Measurements from ENCODE around the gene SST. TPM values are rescaled to one million over a fixed set of nuclear protein-coding genes. Genes with fewer than 3 reads are reported as not detected.

The SST gene
- total and polyA plus RNA-seq, 2 of the 4 experiments (the other 2 are of a cell fraction), result not detected

DNA sequence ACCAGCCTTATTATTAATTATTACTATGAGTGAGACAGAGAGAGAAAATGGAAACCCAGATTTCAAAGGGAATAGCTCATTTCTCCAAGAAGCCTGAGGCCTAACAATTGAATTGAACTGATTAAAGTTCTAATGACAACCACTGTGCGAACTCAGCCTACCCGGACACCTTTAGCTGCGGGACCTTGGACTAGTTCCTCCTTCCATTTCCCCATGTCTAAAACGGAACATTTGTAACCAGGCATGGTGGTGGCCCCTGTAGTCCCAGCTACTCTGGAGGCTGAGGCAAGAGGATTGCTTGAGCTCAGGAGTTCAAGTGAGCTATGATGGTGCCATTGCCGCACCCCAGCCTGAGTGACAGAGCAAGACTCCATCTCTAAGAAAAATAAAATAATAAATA is 48.6 kb upstream of the SST start:
- H4K20me1 ChIP-seq (ENCODE audit: insufficient read depth, low read length), result no peaks in the 10 kb centered on the region
- dilution Hi-C loops (cut with HindIII; ENCODE audit: low sequenced_read_pairs, unreplicated experiment) (no loop called here), intact Hi-C loops (cut with micrococcal nuclease) (no loop called here), in situ Hi-C loops (cut with MboI; ENCODE audit: low sequenced_read_pairs) (loop anchor here (25.0 kb wide), 1 partner anchor 1518 kb away; no protein-coding TSS in a partner anchor)
- no peak overlapping the region for H2AFZ ChIP-seq (replicated peaks; ENCODE audit: low read length, poor library complexity)
- no peaks in the 10 kb centered on the region for H3K9me1 ChIP-seq (ENCODE audit: insufficient read depth, low read length)
- peaks cover 3% of the 10 kb centered on the region; the same call in 1 of the 2 replicates for H3K27me3 ChIP-seq (ENCODE audit: control insufficient read depth, insufficient read depth, low read length)
- peaks cover 2% of the 10 kb centered on the region; the same call in 1 of the 2 replicates for H3K4me1 ChIP-seq (ENCODE audit: control insufficient read depth, insufficient read depth, low read length)
- TF ChIP-seq SMC3 (IDR thresholded peaks at IDR 0.05; ENCODE audit: low read depth, low read length), result no peak
- no peak for TF ChIP-seq MXI1 (IDR thresholded peaks at IDR 0.05; ENCODE audit: borderline replicate concordance, low read depth, low read length)
- TF ChIP-seq, protein P1, sequence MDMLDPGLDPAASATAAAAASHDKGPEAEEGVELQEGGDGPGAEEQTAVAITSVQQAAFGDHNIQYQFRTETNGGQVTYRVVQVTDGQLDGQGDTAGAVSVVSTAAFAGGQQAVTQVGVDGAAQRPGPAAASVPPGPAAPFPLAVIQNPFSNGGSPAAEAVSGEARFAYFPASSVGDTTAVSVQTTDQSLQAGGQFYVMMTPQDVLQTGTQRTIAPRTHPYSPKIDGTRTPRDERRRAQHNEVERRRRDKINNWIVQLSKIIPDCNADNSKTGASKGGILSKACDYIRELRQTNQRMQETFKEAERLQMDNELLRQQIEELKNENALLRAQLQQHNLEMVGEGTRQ (IDR thresholded peaks at IDR 0.05; ENCODE audit: low read depth, low read length), result no peak
- TF ChIP-seq, protein P2, sequence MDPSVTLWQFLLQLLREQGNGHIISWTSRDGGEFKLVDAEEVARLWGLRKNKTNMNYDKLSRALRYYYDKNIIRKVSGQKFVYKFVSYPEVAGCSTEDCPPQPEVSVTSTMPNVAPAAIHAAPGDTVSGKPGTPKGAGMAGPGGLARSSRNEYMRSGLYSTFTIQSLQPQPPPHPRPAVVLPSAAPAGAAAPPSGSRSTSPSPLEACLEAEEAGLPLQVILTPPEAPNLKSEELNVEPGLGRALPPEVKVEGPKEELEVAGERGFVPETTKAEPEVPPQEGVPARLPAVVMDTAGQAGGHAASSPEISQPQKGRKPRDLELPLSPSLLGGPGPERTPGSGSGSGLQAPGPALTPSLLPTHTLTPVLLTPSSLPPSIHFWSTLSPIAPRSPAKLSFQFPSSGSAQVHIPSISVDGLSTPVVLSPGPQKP (IDR thresholded peaks at IDR 0.05; ENCODE audit: borderline replicate concordance, low read depth, low read length), result no peak
- TF ChIP-seq MAFK (IDR thresholded peaks at IDR 0.05; ENCODE audit: low read depth, low read length), result no peak
- no peak for TF ChIP-seq RFX5 (IDR thresholded peaks at IDR 0.05; ENCODE audit: low read depth, low read length)
- TF ChIP-seq RCOR1 (IDR thresholded peaks at IDR 0.05; ENCODE audit: insufficient replicate concordance, low read length), result no peak
- no peak for TF ChIP-seq CHD1 (IDR thresholded peaks at IDR 0.05; ENCODE audit: low read depth, low read length)
- TF ChIP-seq, protein P3, sequence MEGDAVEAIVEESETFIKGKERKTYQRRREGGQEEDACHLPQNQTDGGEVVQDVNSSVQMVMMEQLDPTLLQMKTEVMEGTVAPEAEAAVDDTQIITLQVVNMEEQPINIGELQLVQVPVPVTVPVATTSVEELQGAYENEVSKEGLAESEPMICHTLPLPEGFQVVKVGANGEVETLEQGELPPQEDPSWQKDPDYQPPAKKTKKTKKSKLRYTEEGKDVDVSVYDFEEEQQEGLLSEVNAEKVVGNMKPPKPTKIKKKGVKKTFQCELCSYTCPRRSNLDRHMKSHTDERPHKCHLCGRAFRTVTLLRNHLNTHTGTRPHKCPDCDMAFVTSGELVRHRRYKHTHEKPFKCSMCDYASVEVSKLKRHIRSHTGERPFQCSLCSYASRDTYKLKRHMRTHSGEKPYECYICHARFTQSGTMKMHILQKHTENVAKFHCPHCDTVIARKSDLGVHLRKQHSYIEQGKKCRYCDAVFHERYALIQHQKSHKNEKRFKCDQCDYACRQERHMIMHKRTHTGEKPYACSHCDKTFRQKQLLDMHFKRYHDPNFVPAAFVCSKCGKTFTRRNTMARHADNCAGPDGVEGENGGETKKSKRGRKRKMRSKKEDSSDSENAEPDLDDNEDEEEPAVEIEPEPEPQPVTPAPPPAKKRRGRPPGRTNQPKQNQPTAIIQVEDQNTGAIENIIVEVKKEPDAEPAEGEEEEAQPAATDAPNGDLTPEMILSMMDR (conservative IDR thresholded peaks at IDR 0.05; ENCODE audit: low read depth, low read length), result no peak
- no peak for TF ChIP-seq RAD21 (IDR thresholded peaks at IDR 0.05; ENCODE audit: low read length)
- TF ChIP-seq FOS (IDR thresholded peaks at IDR 0.05; ENCODE audit: low read depth, low read length), result no peak
- TF ChIP-seq CEBPB (IDR thresholded peaks at IDR 0.05; ENCODE audit: low read depth, low read length), result no peak
- TF ChIP-seq POLR2A (IDR thresholded peaks at IDR 0.05; ENCODE audit: low read depth, low read length), result no peak
- TF ChIP-seq NFE2L2 (IDR thresholded peaks at IDR 0.05; ENCODE audit: low read depth, low read length), result no peak
- no peak for TF ChIP-seq BHLHE40 (IDR thresholded peaks at IDR 0.05; ENCODE audit: low read depth, low read length)
- H4K8ac ChIP-seq (ENCODE audit: low read depth in 2 of 2, low read length in 2 of 2), result no peak overlapping the region
- no peak overlapping the region for H3K18ac ChIP-seq (ENCODE audit: low read depth, low read length)
- ChIA-PET CTCF (interaction anchor here (1.8 kb wide), 1 partner anchor 16 kb away, joined by 3 read pairs; no protein-coding TSS in a partner anchor), POLR2A (ENCODE audit: unreplicated experiment) (no interaction called here)
- no peak overlapping the region for H3K4me3 ChIP-seq (ENCODE audit: insufficient read depth, low read depth, low read length)
- H2BK15ac ChIP-seq (ENCODE audit: low read depth, low read length), result no peak overlapping the region
- H3K9ac ChIP-seq (ENCODE audit: low read depth, low read length), result no peak overlapping the region
- no CpG with 5 or more reads among the region's 5 CpGs for WGBS, 2 experiments (ENCODE audit: extremely low coverage in 2 of 2, insufficient read length in 1 of 2)
- H3K4me2 ChIP-seq (ENCODE audit: low read depth, low read length), result no peak overlapping the region
- no peak overlapping the region for H3K4ac ChIP-seq (ENCODE audit: low read depth, low read length)
- no peaks in the 10 kb centered on the region for H3K9me3 ChIP-seq (ENCODE audit: control insufficient read depth, insufficient read depth, low read length)
- H3K27ac ChIP-seq (ENCODE audit: insufficient read depth, low read length), result no peak overlapping the region
- H3K79me1 ChIP-seq (ENCODE audit: low read depth in 1 of 2, low read length in 2 of 2), result 0 out of 4 replicates have a peak, but pooled peaks cover 0 to 4% of the 10 kb centered on the region in 2 experiments
- no peak overlapping the region for H3K23ac ChIP-seq (ENCODE audit: low read depth, low read length)
- no TSS peak for BruUV-seq (replicated peaks)
- no peak overlapping the region for H3K56ac ChIP-seq (ENCODE audit: extremely low read depth, insufficient read depth, low read length)
- ATAC-seq (ENCODE audit: low read depth) (no peak), DNase-seq (no peak)
- H2AK5ac ChIP-seq (ENCODE audit: low read depth, low read length), result no peak overlapping the region
- H2BK5ac ChIP-seq (ENCODE audit: low read depth, low read length, poor library complexity, severe bottlenecking), result no peak overlapping the region
- H3K36me3 ChIP-seq (ENCODE audit: control insufficient read depth, insufficient read depth, low read length), result peaks cover 24% of the 10 kb centered on the region
- H4K91ac ChIP-seq (ENCODE audit: insufficient read depth, low read depth, low read length), result no peak overlapping the region
- H2BK20ac ChIP-seq (ENCODE audit: low read depth, low read length), result no peak overlapping the region
- no peak overlapping the region for H2BK120ac ChIP-seq (ENCODE audit: low read depth, low read length)
- H4K5ac ChIP-seq (ENCODE audit: low read depth, low read length), result no peak overlapping the region
- no peak overlapping the region for H3K14ac ChIP-seq (replicated peaks; ENCODE audit: low read depth, low read length)
- H2AK9ac ChIP-seq (replicated peaks; ENCODE audit: low read depth, low read length, poor library complexity), result no peak overlapping the region

Data from IMR-90 (cell line).